A673 (cell line): ENCODE data around the gene AGBL3. TPM values are rescaled to one million over a fixed set of nuclear protein-coding genes. Genes with fewer than 3 reads are reported as not detected.
A peak's percentile ranks its signal among the peaks of the same experiment; 100 is the strongest.

Experiments used
- BruUV-seq: library from RNA; stranded (reverse); fragments of 400-500 nt; replicated peaks from 2 replicates; lab custom pipeline; 2021; lab: Mats Ljungman, UMichigan
- CTCF ChIA-PET: fragments of 300-600 bp; sonication (Branson Sonifier 250); formaldehyde crosslinking; loops from one replicate; lab custom pipeline; 2022; ENCODE audit warnings: antibody characterized with exemption; lab: Charles Lee
- POLR2A ChIA-PET: fragments of 300-600 bp; sonication (Branson Sonifier 250); formaldehyde crosslinking; loops from one replicate; lab custom pipeline; 2022; ENCODE audit warnings: antibody characterized with exemption; ENCODE audit not compliant: low non-redundant PET; lab: Charles Lee
- DNase-seq: peaks from one replicate; pipeline ENCODE4 v3.0.0-alpha.2; 2015; ENCODE audit warnings: low spot score
- H3K27ac ChIP-seq: fragments of 200-600 bp; sonication (generic); 2 replicates; pipeline ENCODE4 v1.5.1; 2016; ENCODE audit warnings: mixed run types, low read depth, mild to moderate bottlenecking, mixed read lengths, antibody characterized with exemption, low read length; ENCODE audit not compliant: poor library complexity, severe bottlenecking
- H3K27me3 ChIP-seq: fragments of 200-600 bp; sonication (generic); replicated peaks from 2 replicates; pipeline ENCODE4 v1.6.1; 2017; ENCODE audit warnings: mixed run types, low read depth, mild to moderate bottlenecking, mixed read lengths, antibody characterized with exemption, low read length; ENCODE audit not compliant: insufficient read depth, poor library complexity
- H3K36me3 ChIP-seq: fragments of 200-600 bp; sonication (generic); 2 replicates; pipeline ENCODE4 v1.6.1; 2016; ENCODE audit warnings: mixed run types, mild to moderate bottlenecking, mixed read lengths, antibody characterized with exemption, low read length; ENCODE audit not compliant: insufficient read depth, poor library complexity, severe bottlenecking
- H3K4me1 ChIP-seq: fragments of 200-600 bp; sonication (generic); 2 replicates; pipeline ENCODE4 v1.6.1; 2017; ENCODE audit warnings: mixed run types, mild to moderate bottlenecking, mixed read lengths, antibody characterized with exemption, low read length; ENCODE audit not compliant: insufficient read depth, poor library complexity, severe bottlenecking
- H3K4me3 ChIP-seq: fragments of 200-600 bp; sonication (generic); 2 replicates; pipeline ENCODE4 v1.5.1; 2016; ENCODE audit warnings: low read depth, mixed run types, mild to moderate bottlenecking, mixed read lengths, low read length; ENCODE audit not compliant: poor library complexity, severe bottlenecking
- H3K9me3 ChIP-seq: fragments of 200-600 bp; sonication (generic); 2 replicates; pipeline ENCODE4 v1.6.1; 2016; ENCODE audit warnings: mixed run types, low read depth, mild to moderate bottlenecking, mixed read lengths, antibody characterized with exemption, low read length; ENCODE audit not compliant: poor library complexity, severe bottlenecking
- CTCF ChIP-seq: fragments of 300-800, 200-600 bp; sonication (generic); conservative IDR thresholded peaks from 2 replicates; pipeline ENCODE4 v1.5.1; 2017; ENCODE audit warnings: low read depth, mild to moderate bottlenecking, antibody characterized with exemption, low read length, moderate library complexity, mixed read lengths
- EZH2 ChIP-seq: fragments of 200-600 bp; sonication (generic); IDR thresholded peaks from 2 replicates; pipeline ENCODE4 v1.6.1; 2017; ENCODE audit warnings: borderline replicate concordance, low read depth, mild to moderate bottlenecking, mixed read lengths, antibody characterized with exemption, low read length; ENCODE audit not compliant: poor library complexity, severe bottlenecking
- intact Hi-C: fragments of 100-400 bp; cut with micrococcal nuclease; formaldehyde crosslinking; loops from one replicate; pipeline ENCODE4 v1.10.0; 2022; ENCODE audit not compliant: unreplicated experiment
- total RNA-seq: library from RNA; stranded (reverse); gene quantifications from 2 replicates; pipeline ENCODE4 v1.2.3, GENCODE V29; 2021

AGBL3 gene
- total RNA-seq, 1 experiment from 2014 or later = 2.9 TPM

- peaks cover 30% of the 10 kb centered on the region for H3K36me3 ChIP-seq
- DNase-seq = peak; percentile 35
- POLR2A ChIA-PET = no interaction called here
- peaks cover 7% of the 10 kb centered on the region for H3K4me1 ChIP-seq
- H3K4me3 ChIP-seq = peak overlapping the region; percentile 92
- H3K27me3 ChIP-seq = no peaks in the 10 kb centered on the region
- H3K27ac ChIP-seq = peak overlapping the region; percentile 95
- TF ChIP-seq CTCF (peak; percentile 56), EZH2 (no peak)
- BruUV-seq = TSS peak; percentile 60
- no peaks in the 10 kb centered on the region for H3K9me3 ChIP-seq
- intact Hi-C loops = no loop called here
- CTCF ChIA-PET = interaction anchor here (1.5 kb wide), 1 partner anchor 9 kb away, joined by 4 read pairs; no protein-coding TSS in a partner anchor
These were observed 183.0 kb downstream of the AGBL3 start for GRCh38 chr7:135169141-135169963.

- Histone ChIP-seq H3K9me3 (no peaks in the 10 kb centered on the region), H3K27me3 (no peaks in the 10 kb centered on the region), H3K27ac (peak overlapping the region; percentile 95), H3K36me3 (peaks cover 27% of the 10 kb centered on the region), H3K4me1 (peaks cover 7% of the 10 kb centered on the region), H3K4me3 (peak overlapping the region; percentile 92)
- intact Hi-C loops = loop anchor here (2.0 to 10.0 kb wide), 3 partner anchors 42 to 183 kb away; partner anchors contain the start of genes AGBL3 and WDR91
- DNase-seq = peak; percentile 50
- TF ChIP-seq EZH2 (no peak), CTCF (no peak)
- CTCF ChIA-PET = interaction anchor here (1.5 kb wide), 1 partner anchor 9 kb away, joined by 4 read pairs; no protein-coding TSS in a partner anchor
- POLR2A ChIA-PET = no interaction called here
- no TSS peak for BruUV-seq
These were observed 183.6 kb downstream of the AGBL3 start for GRCh38 chr7:135169964-135170273.

- DNase-seq = peak; percentile 96
- CTCF ChIA-PET = interaction anchor here (1.5 kb wide), 1 partner anchor 10 kb away, joined by 4 read pairs; no protein-coding TSS in a partner anchor
- intact Hi-C loops = loop anchor here (2.0 to 10.0 kb wide), 3 partner anchors 42 to 184 kb away; partner anchors contain the start of genes AGBL3 and WDR91
These were observed 184.1 kb downstream of the AGBL3 start, which contains the start of gene CYREN for GRCh38 chr7:135170274-135170997. TSS of gene CYREN (minus strand) at chr7:135170707. CDS start at chr7:135168922, 1,785 bp downstream.

More at GRCh38 chr7:135170274-135170997, 184.1 kb downstream of the AGBL3 start, which contains the start of gene CYREN:
- Histone ChIP-seq H3K36me3 (peaks cover 27% of the 10 kb centered on the region), H3K9me3 (no peaks in the 10 kb centered on the region), H3K27me3 (no peaks in the 10 kb centered on the region), H3K27ac (peak within 1 kb of the TSS; percentile 95), H3K4me1 (peaks cover 7% of the 10 kb centered on the region), H3K4me3 (peak within 1 kb of the TSS; percentile 92)
- TF ChIP-seq EZH2 (no peak), CTCF (peak; percentile 70)
- POLR2A ChIA-PET = no interaction called here
- no TSS peak for BruUV-seq
